Measurements from ENCODE around the gene CACNB1. TPM values are rescaled to one million over a fixed set of nuclear protein-coding genes. Genes with fewer than 3 reads are reported as not detected.

The CACNB1 gene
- total and polyA plus RNA-seq, 2 of the 13 experiments (the other 11 are each of a cell fraction or from before 2014, with no cell fraction given): 0.75 to 1.5 TPM

DNA sequence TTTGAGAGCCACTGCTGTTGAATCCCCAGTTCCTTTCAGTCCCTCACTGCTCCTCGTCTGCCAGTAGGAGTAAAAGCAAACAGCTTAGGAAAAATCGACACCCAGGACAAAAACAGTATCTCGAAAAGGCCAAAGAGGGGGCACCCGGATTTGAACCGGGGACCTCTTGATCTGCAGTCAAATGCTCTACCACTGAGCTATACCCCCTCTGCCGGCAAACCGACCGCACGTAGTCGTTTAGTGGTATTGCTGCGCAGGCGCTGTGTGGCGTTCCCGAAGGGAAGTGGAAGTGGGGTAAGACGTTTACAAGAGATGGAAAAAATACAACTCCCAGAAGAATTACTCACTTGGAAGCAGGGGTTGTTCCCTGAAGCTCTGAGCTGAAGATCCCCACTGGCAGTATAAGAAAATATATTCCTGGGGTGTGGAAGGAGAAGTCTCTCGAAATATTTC, 43.8 kb downstream of the CACNB1 start (continued):
- TF ChIP-seq, protein P1, sequence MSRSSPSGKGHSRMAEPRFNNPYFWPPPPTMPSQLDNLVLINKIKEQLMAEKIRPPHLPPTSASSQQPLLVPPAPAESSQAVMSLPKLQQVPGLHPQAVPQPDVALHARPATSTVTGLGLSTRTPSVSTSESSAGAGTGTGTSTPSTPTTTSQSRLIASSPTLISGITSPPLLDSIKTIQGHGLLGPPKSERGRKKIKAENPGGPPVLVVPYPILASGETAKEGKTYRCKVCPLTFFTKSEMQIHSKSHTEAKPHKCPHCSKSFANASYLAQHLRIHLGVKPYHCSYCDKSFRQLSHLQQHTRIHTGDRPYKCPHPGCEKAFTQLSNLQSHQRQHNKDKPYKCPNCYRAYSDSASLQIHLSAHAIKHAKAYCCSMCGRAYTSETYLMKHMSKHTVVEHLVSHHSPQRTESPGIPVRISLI (CRISPR knock-in tag; IDR thresholded peaks at IDR 0.05; ENCODE audit: borderline replicate concordance): no peak
- TF ChIP-seq NFKB2 (CRISPR knock-in tag; IDR thresholded peaks at IDR 0.05; ENCODE audit: borderline replicate concordance) (peak; percentile 63), ZNF232 (CRISPR knock-in tag; IDR thresholded peaks at IDR 0.05; ENCODE audit: borderline replicate concordance) (peak; percentile 65; the same call in 1 of the 2 replicates), CSRNP1 (CRISPR knock-in tag; IDR thresholded peaks at IDR 0.05) (no peak), ATF7-NPFF (CRISPR knock-in tag; IDR thresholded peaks at IDR 0.05; ENCODE audit: low read depth) (no peak), ZFYVE20 (CRISPR knock-in tag; IDR thresholded peaks at IDR 0.05; ENCODE audit: borderline replicate concordance, low read depth) (no peak), NR2F6 (IDR thresholded peaks at IDR 0.05) (peak; percentile 30; the same call in 1 of the 2 replicates), NR2F6 (CRISPR knock-in tag; IDR thresholded peaks at IDR 0.05) (peak; percentile 55; the same call in 1 of the 2 replicates), ISL2 (CRISPR knock-in tag; IDR thresholded peaks at IDR 0.05) (peak; percentile 49; the same call in 1 of the 2 replicates), ZSCAN29 (CRISPR knock-in tag; conservative IDR thresholded peaks at IDR 0.05) (no peak), MAFF (IDR thresholded peaks at IDR 0.05; ENCODE audit: low read depth, low read length) (no peak), ZNF841 (CRISPR knock-in tag; IDR thresholded peaks at IDR 0.05; ENCODE audit: borderline replicate concordance) (no peak), ZNF572 (CRISPR knock-in tag; IDR thresholded peaks at IDR 0.05) (no peak), BORCS8-MEF2B (CRISPR knock-in tag; IDR thresholded peaks at IDR 0.05) (no peak), SMARCE1 (IDR thresholded peaks at IDR 0.05; ENCODE audit: borderline replicate concordance) (no peak), ZNF607 (CRISPR knock-in tag; IDR thresholded peaks at IDR 0.05; ENCODE audit: borderline replicate concordance) (no peak; the same call in 1 of the 2 replicates), HNF4A (CRISPR knock-in tag; IDR thresholded peaks at IDR 0.05) (peak; percentile 37; the same call in 1 of the 2 replicates), ZBTB3 (CRISPR knock-in tag; IDR thresholded peaks at IDR 0.05; ENCODE audit: borderline replicate concordance, low read depth) (no peak), ZNF790 (CRISPR knock-in tag; IDR thresholded peaks at IDR 0.05; ENCODE audit: borderline replicate concordance) (no peak), HNRNPLL (IDR thresholded peaks at IDR 0.05; ENCODE audit: low read depth, low read length, poor library complexity, severe bottlenecking) (no peak)
- TF ChIP-seq, protein P2, sequence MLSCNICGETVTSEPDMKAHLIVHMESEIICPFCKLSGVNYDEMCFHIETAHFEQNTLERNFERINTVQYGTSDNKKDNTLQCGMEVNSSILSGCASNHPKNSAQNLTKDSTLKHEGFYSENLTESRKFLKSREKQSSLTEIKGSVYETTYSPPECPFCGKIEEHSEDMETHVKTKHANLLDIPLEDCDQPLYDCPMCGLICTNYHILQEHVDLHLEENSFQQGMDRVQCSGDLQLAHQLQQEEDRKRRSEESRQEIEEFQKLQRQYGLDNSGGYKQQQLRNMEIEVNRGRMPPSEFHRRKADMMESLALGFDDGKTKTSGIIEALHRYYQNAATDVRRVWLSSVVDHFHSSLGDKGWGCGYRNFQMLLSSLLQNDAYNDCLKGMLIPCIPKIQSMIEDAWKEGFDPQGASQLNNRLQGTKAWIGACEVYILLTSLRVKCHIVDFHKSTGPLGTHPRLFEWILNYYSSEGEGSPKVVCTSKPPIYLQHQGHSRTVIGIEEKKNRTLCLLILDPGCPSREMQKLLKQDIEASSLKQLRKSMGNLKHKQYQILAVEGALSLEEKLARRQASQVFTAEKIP (CRISPR knock-in tag; IDR thresholded peaks at IDR 0.05; ENCODE audit: borderline replicate concordance): no peak
- TF ChIP-seq, protein P3, sequence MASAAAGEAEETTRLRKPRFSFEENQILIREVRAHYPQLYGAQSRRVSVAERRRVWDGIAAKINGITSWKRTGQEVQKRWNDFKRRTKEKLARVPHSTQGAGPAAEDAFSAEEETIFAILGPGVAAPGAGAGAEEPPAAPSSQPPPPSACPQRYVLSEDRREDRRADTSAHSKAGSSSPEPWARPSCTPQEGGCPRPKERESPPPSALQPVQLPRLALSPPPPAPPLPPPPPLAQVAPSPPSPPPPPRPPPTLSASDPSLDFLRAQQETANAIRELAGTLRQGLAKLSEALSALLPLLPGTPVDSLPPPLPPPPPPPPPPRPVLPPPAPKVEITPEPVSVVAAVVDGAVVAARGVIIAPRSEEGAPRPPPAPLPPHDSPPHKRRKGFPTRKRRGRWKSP (CRISPR knock-in tag; IDR thresholded peaks at IDR 0.05): peak; percentile 43
- TF ChIP-seq, protein P4, sequence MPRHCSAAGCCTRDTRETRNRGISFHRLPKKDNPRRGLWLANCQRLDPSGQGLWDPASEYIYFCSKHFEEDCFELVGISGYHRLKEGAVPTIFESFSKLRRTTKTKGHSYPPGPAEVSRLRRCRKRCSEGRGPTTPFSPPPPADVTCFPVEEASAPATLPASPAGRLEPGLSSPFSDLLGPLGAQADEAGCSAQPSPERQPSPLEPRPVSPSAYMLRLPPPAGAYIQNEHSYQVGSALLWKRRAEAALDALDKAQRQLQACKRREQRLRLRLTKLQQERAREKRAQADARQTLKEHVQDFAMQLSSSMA (CRISPR knock-in tag; IDR thresholded peaks at IDR 0.05): no peak
